ENCODE results near the gene XIAP.

The XIAP gene

DNA sequence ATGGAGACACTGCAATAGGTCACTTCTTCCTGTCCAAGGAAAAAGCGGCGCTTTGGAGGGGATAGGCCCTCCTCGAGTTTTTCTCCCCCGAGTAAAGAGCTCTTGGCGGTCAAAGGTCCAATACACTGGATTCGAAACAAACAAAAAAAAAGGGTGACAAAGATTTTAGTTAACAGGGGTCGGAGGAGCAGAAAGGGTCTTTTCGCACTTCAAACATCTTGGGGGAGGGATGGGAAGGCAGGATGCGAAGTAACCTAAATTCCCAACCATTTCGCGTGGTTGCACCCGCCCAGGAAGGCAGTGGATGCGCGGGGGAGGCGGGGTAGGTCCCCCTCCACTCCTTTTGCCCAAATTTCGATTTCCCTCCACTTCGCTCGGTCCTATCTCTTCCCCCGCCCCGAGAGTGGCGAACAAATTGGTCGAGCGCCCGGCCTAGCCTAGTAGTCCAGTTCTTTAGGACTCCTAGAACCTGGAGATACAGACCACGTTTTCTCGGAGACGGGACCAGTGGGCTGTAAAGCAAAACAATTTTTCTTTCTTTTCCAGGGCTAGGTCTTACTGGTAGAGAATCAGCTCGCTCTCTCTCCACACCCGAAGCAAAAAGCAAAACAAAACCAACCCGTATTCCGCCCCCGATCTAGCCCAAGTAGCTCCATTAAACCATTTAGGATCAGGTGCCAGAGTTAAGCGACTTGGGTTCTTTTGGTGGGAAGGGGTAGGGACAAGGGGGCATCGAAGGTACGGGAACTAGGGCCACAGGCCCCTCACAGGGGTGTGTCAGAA lies 99.6 kb downstream of the XIAP start:
- H3K4me3 ChIP-seq (ENCODE audit: low read depth, low read length), result peak overlapping the region; percentile 57

DNA sequence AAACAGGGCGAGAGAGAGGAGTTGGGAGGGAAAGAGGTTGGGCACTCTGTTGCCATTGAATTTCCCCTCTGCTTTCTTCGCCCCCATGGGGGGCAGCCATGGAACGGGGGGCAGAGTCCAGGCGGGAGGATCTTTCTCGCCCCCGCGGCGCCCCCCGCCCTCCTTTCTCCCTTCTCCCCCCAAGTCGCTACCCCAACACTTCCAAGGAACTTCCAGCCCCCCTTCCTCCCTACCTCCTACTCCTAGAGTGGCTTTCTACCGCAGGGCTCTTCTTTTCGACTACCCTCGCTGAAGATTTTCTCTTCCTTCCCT lies 101.1 kb downstream of the XIAP start:
- H3K4me3 ChIP-seq (ENCODE audit: low read depth, low read length), result peak overlapping the region; percentile 65

DNA sequence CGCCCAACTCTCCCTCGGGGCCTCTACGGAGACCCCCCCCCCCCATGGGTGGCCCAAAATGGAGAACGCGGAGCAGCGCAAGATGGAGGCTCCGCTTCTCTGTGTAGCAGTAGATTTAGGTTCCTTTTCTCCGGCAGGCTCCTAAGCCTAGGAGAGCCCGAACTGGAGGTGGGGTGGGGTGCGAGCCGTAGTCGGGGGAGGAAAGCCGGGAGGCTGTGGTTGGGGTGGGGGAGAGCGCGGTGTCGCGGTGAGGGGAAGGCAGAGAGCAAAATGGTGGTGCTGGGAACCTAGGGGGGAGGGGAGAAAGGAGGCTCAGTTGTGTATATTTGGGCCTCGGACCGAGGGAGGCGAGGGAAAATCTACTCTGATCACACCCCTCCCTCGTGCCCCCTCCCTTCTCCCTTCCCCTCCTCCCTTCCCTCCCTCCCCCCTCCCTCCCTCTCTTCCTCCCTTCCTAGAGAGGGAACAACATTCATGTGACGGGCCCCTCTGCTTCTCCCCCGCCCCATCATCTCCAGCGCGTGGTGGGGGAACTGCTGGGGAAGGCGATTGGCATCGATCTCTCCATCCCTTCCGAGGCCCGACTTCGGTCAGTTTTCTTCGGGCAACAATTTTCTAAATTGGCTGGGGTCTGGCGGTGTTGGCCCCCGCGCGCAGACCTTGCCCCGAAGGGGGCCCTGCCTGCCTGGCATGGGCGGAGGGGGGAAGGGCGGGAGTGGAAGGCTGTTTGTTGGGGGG lies 101.6 kb downstream of the XIAP start, which contains the start of gene STAG2:
TSS of gene STAG2 (plus strand) at position 439 of the 738 bp plus-strand sequence. CDS start 60,922 bp downstream, outside the sequence.
- peak within 1 kb of the TSS; percentile 72 for H3K4me3 ChIP-seq (ENCODE audit: low read depth, low read length)

DNA sequence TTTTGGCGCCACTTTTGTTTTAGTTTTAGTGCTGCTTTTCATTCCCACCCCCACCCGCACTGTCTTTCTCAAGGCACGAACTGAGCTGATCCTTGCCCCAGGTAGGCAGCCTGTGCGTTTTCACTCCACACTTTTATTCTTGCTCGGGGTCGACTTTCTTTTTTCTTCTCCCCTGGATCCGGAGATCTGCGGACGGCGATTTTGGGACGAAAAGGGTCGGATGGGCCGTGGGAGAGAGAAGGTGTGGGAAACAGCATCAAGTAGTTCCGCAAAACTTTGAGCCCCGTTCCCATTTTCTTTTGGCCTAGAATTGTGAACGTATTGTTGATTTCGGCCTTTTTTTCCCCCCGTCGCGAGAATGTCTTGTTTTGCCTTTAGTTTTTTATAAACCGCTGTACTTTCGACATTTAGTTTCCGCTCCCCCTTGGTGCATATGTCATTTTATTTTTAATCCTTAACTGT lies 102.2 kb downstream of the XIAP start:
- peak overlapping the region; percentile 72 for H3K4me3 ChIP-seq (ENCODE audit: low read depth, low read length)

DNA sequence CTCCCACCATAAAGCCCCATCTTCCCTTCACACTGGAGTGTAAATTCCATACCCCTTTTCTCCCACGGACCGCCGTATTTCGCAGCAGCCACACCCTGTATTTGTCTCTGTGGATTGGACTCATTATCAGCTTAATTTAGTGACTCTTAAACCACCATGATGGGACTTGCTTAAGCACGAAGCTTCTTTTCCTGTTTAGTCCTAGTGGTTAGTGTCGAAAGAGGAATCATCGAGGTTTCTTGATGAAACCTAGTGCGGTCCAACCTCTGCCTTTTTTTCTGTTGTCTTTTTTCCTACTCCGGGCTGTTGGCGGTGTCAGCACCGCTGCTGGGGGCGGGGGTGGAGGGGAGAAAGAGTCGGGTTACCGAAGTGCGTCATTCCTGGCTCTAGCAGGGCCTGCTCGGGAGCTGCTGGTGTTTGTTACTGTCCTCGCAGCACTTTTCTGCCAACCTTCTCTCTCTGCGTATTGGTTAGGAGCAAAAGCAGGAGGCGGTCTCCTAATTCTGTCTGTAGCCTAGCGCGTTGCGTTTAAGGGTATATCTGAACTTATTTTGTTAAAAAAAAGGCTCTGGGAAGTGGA lies 103.0 kb downstream of the XIAP start:
- H3K4me3 ChIP-seq (ENCODE audit: low read depth, low read length), result peak overlapping the region; percentile 72
